Endothelial cell of umbilical vein (primary cell): ENCODE measurements around the gene OOSP2. TPM values are rescaled to one million over a fixed set of nuclear protein-coding genes. Genes with fewer than 3 reads are reported as not detected.

ENCODE experiments used
- BruUV-seq: library from RNA; stranded (reverse); fragments of 400-500 nt; replicated peaks from 2 replicates; lab custom pipeline; 2021; lab: Mats Ljungman, UMichigan
- CTCF ChIA-PET: fragments of 300-600, 350-600 bp; sonication (Branson Sonifier 250); formaldehyde crosslinking; loops from one replicate; lab custom pipeline; 2021; ENCODE audit warnings: antibody characterized with exemption, inconsistent platforms; lab: Charles Lee
- POLR2A ChIA-PET: fragments of 300-600, 350-600 bp; sonication (Branson Sonifier 250); formaldehyde crosslinking; loops from one replicate; lab custom pipeline; 2021; ENCODE audit warnings: antibody characterized with exemption, inconsistent platforms; lab: Charles Lee
- DNase-seq: peaks from one replicate; pipeline ENCODE4 v3.0.0-alpha.2; 2011; ENCODE audit warnings: low read depth, low spot score
- FAIRE-seq: peaks from 2 replicates; lab custom pipeline; 2011; peaks lifted over from hg19 to GRCh38; lab: Jason Lieb, UNC
- H2AFZ ChIP-seq: 2 replicates; pipeline ENCODE4 v1.6.0; 2012; ENCODE audit warnings: low read depth, low read length, control low read depth, inconsistent platforms
- H3K27ac ChIP-seq: 2 replicates; pipeline ENCODE4 v1.5.1; 2011; ENCODE audit warnings: low read depth, mild to moderate bottlenecking, control low read depth, low read length, moderate library complexity; ENCODE audit not compliant: insufficient read depth
- H3K27me3 ChIP-seq, 2 experiments: 2 replicates each; pipeline versions ENCODE4 v1.6.0 to v1.6.1; 2011; ENCODE audit warnings: low read length in 2 of 2, mixed read lengths in 1 of 2; ENCODE audit not compliant: control insufficient read depth in 2 of 2, insufficient read depth in 2 of 2
- H3K36me3 ChIP-seq, 2 experiments: 2 replicates in 1 of 2; 3 replicates in 1 of 2; pipeline ENCODE4 v1.5.1; 2011; ENCODE audit warnings: low read length in 2 of 2, mild to moderate bottlenecking in 1 of 2, moderate library complexity in 1 of 2; ENCODE audit not compliant: control insufficient read depth in 2 of 2, insufficient read depth in 2 of 2; ENCODE audit errors: extremely low read depth in 1 of 2
- H3K4me1 ChIP-seq: 3 replicates; pipeline ENCODE4 v1.5.1; 2011; ENCODE audit warnings: mild to moderate bottlenecking, low read length; ENCODE audit not compliant: control insufficient read depth, insufficient read depth; ENCODE audit errors: extremely low read depth
- H3K4me2 ChIP-seq: 2 replicates; pipeline ENCODE4 v1.6.1; 2011; ENCODE audit warnings: low read length, control low read depth, mixed read lengths; ENCODE audit not compliant: insufficient read depth
- H3K4me3 ChIP-seq, 3 experiments: fragments of 200-600 bp in 1 of 3; sonication (generic), shearing (Covaris generic) in 1 of 3; replicated peaks in 1 of 3; 2 replicates each; pipeline ENCODE4 v1.5.1; 2011 to 2016; ENCODE audit warnings: control low read depth in 3 of 3, low read length in 3 of 3, mild to moderate bottlenecking in 2 of 3, inconsistent platforms in 1 of 3, low read depth in 1 of 3, moderate library complexity in 1 of 3; ENCODE audit not compliant: insufficient read depth in 1 of 3
- H3K79me2 ChIP-seq: 2 replicates; pipeline ENCODE4 v1.6.0; 2012; ENCODE audit warnings: low read length, inconsistent platforms; ENCODE audit not compliant: control insufficient read depth, insufficient read depth
- H3K9ac ChIP-seq: replicated peaks from 2 replicates; pipeline ENCODE3; 2011; ENCODE audit warnings: low read length, control low read depth; ENCODE audit not compliant: insufficient read depth; ENCODE audit errors: extremely low read depth
- H3K9me1 ChIP-seq: replicated peaks from 3 replicates; pipeline ENCODE4 v1.6.0; 2011; ENCODE audit warnings: mild to moderate bottlenecking, low read length; ENCODE audit not compliant: control insufficient read depth, insufficient read depth; ENCODE audit errors: extremely low read depth
- H3K9me3 ChIP-seq: replicated peaks from 2 replicates; pipeline ENCODE4 v1.5.1; 2012; ENCODE audit warnings: low read length, inconsistent platforms; ENCODE audit not compliant: control insufficient read depth, insufficient read depth
- H4K20me1 ChIP-seq: replicated peaks from 2 replicates; pipeline ENCODE3; 2011; ENCODE audit warnings: mild to moderate bottlenecking, low read length; ENCODE audit not compliant: control insufficient read depth, insufficient read depth; ENCODE audit errors: extremely low read depth
- CTCF ChIP-seq, 2 donors: IDR thresholded peaks; 1 replicate in 1 of 2; 2 replicates in 1 of 2; pipeline ENCODE4 v1.5.1; 2011; ENCODE audit warnings: low read length in 2 of 2, mild to moderate bottlenecking in 2 of 2, moderate library complexity in 2 of 2, control low read depth in 1 of 2, inconsistent platforms in 1 of 2, low read depth in 1 of 2; ENCODE audit not compliant: insufficient read depth in 1 of 2; ENCODE audit errors: extremely low read depth in 1 of 2
- EZH2 ChIP-seq: IDR thresholded peaks from 2 replicates; pipeline ENCODE4 v1.6.1; 2012; ENCODE audit warnings: borderline replicate concordance, low read depth, mild to moderate bottlenecking, moderate library complexity, low read length, inconsistent platforms; ENCODE audit not compliant: severe bottlenecking
- FOS ChIP-seq: IDR thresholded peaks from 2 replicates; pipeline ENCODE4 v1.6.1; 2011; ENCODE audit warnings: mild to moderate bottlenecking, low read length, moderate library complexity, borderline replicate concordance; ENCODE audit not compliant: insufficient read depth
- GATA2 ChIP-seq: IDR thresholded peaks from 2 replicates; pipeline ENCODE4 v1.7.0; 2011; ENCODE audit warnings: low read depth, mild to moderate bottlenecking, moderate library complexity, mixed read lengths, low read length; ENCODE audit not compliant: insufficient read length, insufficient read depth
- JUN ChIP-seq: IDR thresholded peaks from 2 replicates; pipeline ENCODE4 v1.6.1; 2011; ENCODE audit warnings: borderline replicate concordance, low read depth; ENCODE audit not compliant: insufficient read length, insufficient read depth
- MAX ChIP-seq: IDR thresholded peaks from 2 replicates; pipeline ENCODE4 v1.6.1; 2011; ENCODE audit not compliant: insufficient read depth, insufficient read length
- MYC ChIP-seq: IDR thresholded peaks from one replicate; pipeline ENCODE4 v1.6.1; 2011; ENCODE audit warnings: mild to moderate bottlenecking, low read depth, low read length
- POLR2A ChIP-seq: IDR thresholded peaks from 2 replicates; pipeline ENCODE4 v1.6.1; 2012; ENCODE audit warnings: low read depth, mild to moderate bottlenecking, control low read depth, low read length
- POLR2AphosphoS5 ChIP-seq: IDR thresholded peaks from 2 replicates; pipeline ENCODE4 v1.6.1; 2012; ENCODE audit warnings: low read depth, mild to moderate bottlenecking, control low read depth, low read length, moderate library complexity; ENCODE audit not compliant: insufficient read depth
- dilution Hi-C: fragments of 300-500 bp; cut with MboI; formaldehyde crosslinking; loops from one replicate; pipeline ENCODE4 v1.15.0; 2019; ENCODE audit warnings: low sequenced_read_pairs; ENCODE audit not compliant: extremely low pct_ligation_motif_present
- intact Hi-C: fragments of 100-400 bp; cut with micrococcal nuclease; formaldehyde crosslinking; loops from one replicate; pipeline ENCODE4 v1.10.0; 2022
- polyA plus RNA-seq, 4 experiments: library from polyadenylated mRNA; depleted of rRNA in 3 of 4; stranded (reverse) in 3 of 4; unstranded in 1 of 4; fragments of >200 nt; gene quantifications; 2 replicates each; pipeline versions ENCODE4 v1.2.1 to v1.2.3, GENCODE V29; 2011 to 2012; ENCODE audit warnings: missing spikeins in 1 of 4
- total RNA-seq: library from RNA; stranded (reverse); gene quantifications from 2 replicates; pipeline ENCODE4 v1.2.3, GENCODE V29; 2021

OOSP2 gene
- total and polyA plus RNA-seq, 2 donors (not counting 3 experiments of a cell fraction or from before 2014, with no cell fraction given): not detected

- Histone ChIP-seq H3K9me3 (no peaks in the 10 kb centered on the region), H3K27me3 (peaks cover 0 to 2% of the 10 kb centered on the region in 2 experiments), H3K9me1 (no peaks in the 10 kb centered on the region), H3K36me3 (no peaks in the 10 kb centered on the region), H3K4me2 (no peak overlapping the region), H3K27ac (no peak overlapping the region), H3K4me1 (no peaks in the 10 kb centered on the region), H4K20me1 (no peaks in the 10 kb centered on the region), H3K9ac (no peak overlapping the region), H2AFZ (no peak overlapping the region), H3K79me2 (no peaks in the 10 kb centered on the region), H3K4me3 (no peak overlapping the region)
- DNase-seq (peak; percentile 45), FAIRE-seq (no peak)
- dilution Hi-C loops: no loop called here
- intact Hi-C loops: no loop called here
- POLR2A ChIA-PET: no interaction called here
- no peak for TF ChIP-seq POLR2AphosphoS5
- TF ChIP-seq MAX: no peak
- TF ChIP-seq JUN: peak; percentile 34
- no peak for TF ChIP-seq GATA2
- TF ChIP-seq EZH2: no peak
- CTCF ChIA-PET: interaction anchor here (1.2 kb wide), 1 partner anchor 21 kb away, joined by 3 read pairs; no protein-coding TSS in a partner anchor
- BruUV-seq: no TSS peak
Measured at GRCh38 chr11:60059052-60059451, 18.8 kb downstream of the OOSP2 start.

DNA sequence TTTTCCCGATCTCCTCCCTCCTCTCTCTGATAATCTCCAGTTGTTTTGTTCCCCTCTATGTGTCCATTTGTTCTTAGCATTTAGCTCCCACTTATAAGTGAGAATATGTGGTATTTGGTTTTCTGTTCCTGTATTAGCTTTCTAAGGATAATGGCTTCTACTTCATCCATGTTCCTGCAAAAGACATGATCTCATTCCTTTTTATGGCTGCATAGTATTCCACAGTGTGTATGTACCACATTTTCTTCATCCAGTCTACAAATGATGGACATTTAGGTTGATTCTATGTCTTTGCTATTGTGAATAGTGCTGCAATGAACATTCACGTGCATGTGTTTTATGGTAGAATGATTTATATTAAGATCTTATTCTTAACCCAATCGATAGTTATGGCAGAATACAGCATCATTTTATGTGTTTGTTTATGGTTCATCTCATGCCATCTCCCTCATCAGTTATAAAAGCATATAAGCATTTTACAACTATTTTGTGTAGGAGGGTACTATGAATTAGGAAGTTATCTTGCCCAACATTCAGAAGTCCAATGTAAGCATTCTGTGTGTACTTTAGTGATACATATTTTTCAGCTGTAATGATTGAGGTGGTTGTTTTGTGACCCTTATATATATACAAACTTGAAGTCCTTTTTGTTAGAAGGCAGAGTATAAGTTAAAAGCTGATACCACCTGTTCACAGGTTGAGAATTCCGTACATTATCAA is 19.5 kb downstream of the OOSP2 start:
- no peak overlapping the region for H3K27ac ChIP-seq
- intact Hi-C loops: no loop called here

More for the DNA sequence above, 19.5 kb downstream of the OOSP2 start:
- dilution Hi-C loops: no loop called here
- peaks cover 0 to 2% of the 10 kb centered on the region in 2 experiments for H3K27me3 ChIP-seq
- FAIRE-seq: no peak
- CTCF ChIA-PET: no interaction called here
- H3K4me2 ChIP-seq: no peak overlapping the region
- no peaks in the 10 kb centered on the region for H4K20me1 ChIP-seq
- H3K36me3 ChIP-seq: no peaks in the 10 kb centered on the region
- no TSS peak for BruUV-seq
- no peak overlapping the region for H3K9ac ChIP-seq
- TF ChIP-seq JUN (no peak), POLR2AphosphoS5 (no peak), CTCF (IDR thresholded peaks at IDR 0.05; ENCODE audit: extremely low read depth in 1 of 2, insufficient read depth in 1 of 2, low read depth in 1 of 2, low read length in 2 of 2) (no peak), FOS (no peak), POLR2A (no peak), MAX (no peak), MYC (no peak), GATA2 (no peak), EZH2 (no peak)
- POLR2A ChIA-PET: no interaction called here
- H3K9me1 ChIP-seq: no peaks in the 10 kb centered on the region
- DNase-seq: no peak
- H3K9me3 ChIP-seq: no peaks in the 10 kb centered on the region
- no peak overlapping the region for H2AFZ ChIP-seq
- H3K4me1 ChIP-seq: no peaks in the 10 kb centered on the region
- no peaks in the 10 kb centered on the region for H3K79me2 ChIP-seq
- no peak overlapping the region for H3K4me3 ChIP-seq
